ENCODE data around the gene OR2T3.
"Not testable (repeated sequence)": the region's sequence is repeated elsewhere in the genome, so short reads cannot be mapped to it uniquely, and the experiment has no call there.

DNA sequence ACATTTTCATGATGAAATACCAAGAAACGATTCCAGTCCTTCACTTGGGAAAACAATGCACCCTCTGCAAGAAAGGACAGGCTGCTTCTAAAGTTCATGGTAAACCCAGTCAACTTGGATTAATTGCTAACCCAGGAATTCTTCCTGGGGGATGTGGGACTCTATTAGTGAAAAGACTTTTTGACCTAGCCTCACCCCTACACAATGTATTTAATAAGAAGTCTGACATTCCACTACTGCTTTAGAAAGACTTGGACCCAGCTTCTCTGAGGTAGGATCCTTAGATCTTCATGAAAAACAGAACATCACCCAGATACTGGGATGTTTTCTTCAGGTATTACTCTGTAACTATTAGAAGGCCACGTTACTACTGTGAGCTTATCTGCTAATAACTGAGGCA is 27.8 kb upstream of the OR2T3 start, which contains the start of gene OR2T2:
- TF ChIP-seq, protein P1, sequence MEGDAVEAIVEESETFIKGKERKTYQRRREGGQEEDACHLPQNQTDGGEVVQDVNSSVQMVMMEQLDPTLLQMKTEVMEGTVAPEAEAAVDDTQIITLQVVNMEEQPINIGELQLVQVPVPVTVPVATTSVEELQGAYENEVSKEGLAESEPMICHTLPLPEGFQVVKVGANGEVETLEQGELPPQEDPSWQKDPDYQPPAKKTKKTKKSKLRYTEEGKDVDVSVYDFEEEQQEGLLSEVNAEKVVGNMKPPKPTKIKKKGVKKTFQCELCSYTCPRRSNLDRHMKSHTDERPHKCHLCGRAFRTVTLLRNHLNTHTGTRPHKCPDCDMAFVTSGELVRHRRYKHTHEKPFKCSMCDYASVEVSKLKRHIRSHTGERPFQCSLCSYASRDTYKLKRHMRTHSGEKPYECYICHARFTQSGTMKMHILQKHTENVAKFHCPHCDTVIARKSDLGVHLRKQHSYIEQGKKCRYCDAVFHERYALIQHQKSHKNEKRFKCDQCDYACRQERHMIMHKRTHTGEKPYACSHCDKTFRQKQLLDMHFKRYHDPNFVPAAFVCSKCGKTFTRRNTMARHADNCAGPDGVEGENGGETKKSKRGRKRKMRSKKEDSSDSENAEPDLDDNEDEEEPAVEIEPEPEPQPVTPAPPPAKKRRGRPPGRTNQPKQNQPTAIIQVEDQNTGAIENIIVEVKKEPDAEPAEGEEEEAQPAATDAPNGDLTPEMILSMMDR (conservative IDR thresholded peaks at IDR 0.05; ENCODE audit: low read depth, low read length): not testable (repeated sequence)
- not testable (repeated sequence) for TF ChIP-seq FOS (IDR thresholded peaks at IDR 0.05; ENCODE audit: low read depth, low read length); POLR2A (IDR thresholded peaks at IDR 0.05; ENCODE audit: low read depth, low read length); CEBPB (IDR thresholded peaks at IDR 0.05; ENCODE audit: low read depth, low read length); MXI1 (IDR thresholded peaks at IDR 0.05; ENCODE audit: borderline replicate concordance, low read depth, low read length); RAD21 (IDR thresholded peaks at IDR 0.05; ENCODE audit: low read length); MAFK (IDR thresholded peaks at IDR 0.05; ENCODE audit: low read depth, low read length); MAZ (IDR thresholded peaks at IDR 0.05; ENCODE audit: borderline replicate concordance, low read depth, low read length); BHLHE40 (IDR thresholded peaks at IDR 0.05; ENCODE audit: low read depth, low read length)
- TF ChIP-seq, protein P2, sequence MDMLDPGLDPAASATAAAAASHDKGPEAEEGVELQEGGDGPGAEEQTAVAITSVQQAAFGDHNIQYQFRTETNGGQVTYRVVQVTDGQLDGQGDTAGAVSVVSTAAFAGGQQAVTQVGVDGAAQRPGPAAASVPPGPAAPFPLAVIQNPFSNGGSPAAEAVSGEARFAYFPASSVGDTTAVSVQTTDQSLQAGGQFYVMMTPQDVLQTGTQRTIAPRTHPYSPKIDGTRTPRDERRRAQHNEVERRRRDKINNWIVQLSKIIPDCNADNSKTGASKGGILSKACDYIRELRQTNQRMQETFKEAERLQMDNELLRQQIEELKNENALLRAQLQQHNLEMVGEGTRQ (IDR thresholded peaks at IDR 0.05; ENCODE audit: low read depth, low read length): not testable (repeated sequence)
- TF ChIP-seq, protein P3, sequence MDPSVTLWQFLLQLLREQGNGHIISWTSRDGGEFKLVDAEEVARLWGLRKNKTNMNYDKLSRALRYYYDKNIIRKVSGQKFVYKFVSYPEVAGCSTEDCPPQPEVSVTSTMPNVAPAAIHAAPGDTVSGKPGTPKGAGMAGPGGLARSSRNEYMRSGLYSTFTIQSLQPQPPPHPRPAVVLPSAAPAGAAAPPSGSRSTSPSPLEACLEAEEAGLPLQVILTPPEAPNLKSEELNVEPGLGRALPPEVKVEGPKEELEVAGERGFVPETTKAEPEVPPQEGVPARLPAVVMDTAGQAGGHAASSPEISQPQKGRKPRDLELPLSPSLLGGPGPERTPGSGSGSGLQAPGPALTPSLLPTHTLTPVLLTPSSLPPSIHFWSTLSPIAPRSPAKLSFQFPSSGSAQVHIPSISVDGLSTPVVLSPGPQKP (IDR thresholded peaks at IDR 0.05; ENCODE audit: borderline replicate concordance, low read depth, low read length): not testable (repeated sequence)
